ENCODE results near the gene TMEM179. TPM values are rescaled to one million over a fixed set of nuclear protein-coding genes. Genes with fewer than 3 reads are reported as not detected.

Gene TMEM179
- total and polyA plus RNA-seq, 10 of the 15 experiments (the other 5 are each of a cell fraction or from before 2014, with no cell fraction given) = not detected

DNA sequence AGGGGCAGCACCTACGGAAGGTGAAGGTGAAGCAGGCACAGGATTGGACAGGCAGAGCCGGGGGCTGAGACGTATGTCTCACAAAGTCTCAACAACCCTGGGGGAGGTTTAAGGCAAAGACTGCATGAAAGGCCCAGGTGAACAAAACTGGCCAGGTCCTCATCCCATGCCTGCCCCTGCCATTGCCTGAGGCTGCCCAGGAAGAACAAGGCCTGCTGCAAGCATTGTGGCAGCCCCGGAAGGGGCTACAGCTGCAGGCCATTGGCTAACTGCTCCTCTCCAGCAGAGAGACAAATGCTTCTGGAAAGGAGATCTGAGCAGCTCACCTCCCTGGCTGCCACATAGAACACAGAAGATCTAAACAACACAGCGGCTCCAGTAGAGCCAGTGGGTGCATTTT is 20.4 kb upstream of the TMEM179 start:
- H3K4me2 ChIP-seq (ENCODE audit: control insufficient read depth, insufficient read depth) = no peak overlapping the region
- H3K79me2 ChIP-seq (ENCODE audit: control insufficient read depth, insufficient read depth, low read length) = no peaks in the 10 kb centered on the region
- ATAC-seq (no peak), DNase-seq (ENCODE audit: low read depth, low spot score) (no peak), FAIRE-seq (no peak)
- TF ChIP-seq CBX3 (IDR thresholded peaks at IDR 0.05; ENCODE audit: borderline replicate concordance, low read depth) (no peak), ZSCAN29 (IDR thresholded peaks at IDR 0.05) (no peak), MEF2A (IDR thresholded peaks at IDR 0.05; ENCODE audit: insufficient read depth, low read depth, low read length) (no peak), SUZ12 (IDR thresholded peaks at IDR 0.05; ENCODE audit: unreplicated experiment) (no peak), ETV6 (conservative IDR thresholded peaks at IDR 0.05 in 1 of 2, IDR thresholded peaks at IDR 0.05 in 1 of 2; ENCODE audit: borderline replicate concordance in 1 of 2, low read depth in 1 of 2) (no peak), ESRRA (IDR thresholded peaks at IDR 0.05; ENCODE audit: low read length) (no peak), FOXM1 (IDR thresholded peaks at IDR 0.05; ENCODE audit: low read depth, low read length) (no peak)
- TF ChIP-seq, protein P1, sequence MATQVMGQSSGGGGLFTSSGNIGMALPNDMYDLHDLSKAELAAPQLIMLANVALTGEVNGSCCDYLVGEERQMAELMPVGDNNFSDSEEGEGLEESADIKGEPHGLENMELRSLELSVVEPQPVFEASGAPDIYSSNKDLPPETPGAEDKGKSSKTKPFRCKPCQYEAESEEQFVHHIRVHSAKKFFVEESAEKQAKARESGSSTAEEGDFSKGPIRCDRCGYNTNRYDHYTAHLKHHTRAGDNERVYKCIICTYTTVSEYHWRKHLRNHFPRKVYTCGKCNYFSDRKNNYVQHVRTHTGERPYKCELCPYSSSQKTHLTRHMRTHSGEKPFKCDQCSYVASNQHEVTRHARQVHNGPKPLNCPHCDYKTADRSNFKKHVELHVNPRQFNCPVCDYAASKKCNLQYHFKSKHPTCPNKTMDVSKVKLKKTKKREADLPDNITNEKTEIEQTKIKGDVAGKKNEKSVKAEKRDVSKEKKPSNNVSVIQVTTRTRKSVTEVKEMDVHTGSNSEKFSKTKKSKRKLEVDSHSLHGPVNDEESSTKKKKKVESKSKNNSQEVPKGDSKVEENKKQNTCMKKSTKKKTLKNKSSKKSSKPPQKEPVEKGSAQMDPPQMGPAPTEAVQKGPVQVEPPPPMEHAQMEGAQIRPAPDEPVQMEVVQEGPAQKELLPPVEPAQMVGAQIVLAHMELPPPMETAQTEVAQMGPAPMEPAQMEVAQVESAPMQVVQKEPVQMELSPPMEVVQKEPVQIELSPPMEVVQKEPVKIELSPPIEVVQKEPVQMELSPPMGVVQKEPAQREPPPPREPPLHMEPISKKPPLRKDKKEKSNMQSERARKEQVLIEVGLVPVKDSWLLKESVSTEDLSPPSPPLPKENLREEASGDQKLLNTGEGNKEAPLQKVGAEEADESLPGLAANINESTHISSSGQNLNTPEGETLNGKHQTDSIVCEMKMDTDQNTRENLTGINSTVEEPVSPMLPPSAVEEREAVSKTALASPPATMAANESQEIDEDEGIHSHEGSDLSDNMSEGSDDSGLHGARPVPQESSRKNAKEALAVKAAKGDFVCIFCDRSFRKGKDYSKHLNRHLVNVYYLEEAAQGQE (IDR thresholded peaks at IDR 0.05; ENCODE audit: low read depth, low read length) = no peak
- ChIA-PET RAD21 (ENCODE audit: unreplicated experiment) (no interaction called here), SMC1A (ENCODE audit: uncharacterized antibody, unreplicated experiment) (no interaction called here), POLR2A (no interaction called here), CTCF (no interaction called here)
- no peak overlapping the region for H3K4me3 ChIP-seq
- peaks cover 2% of the 10 kb centered on the region; the same call in 2 of the 3 replicates for H3K9me3 ChIP-seq (replicated peaks; ENCODE audit: control insufficient read depth, insufficient read depth, low read length)
- in situ Hi-C loops (cut with MboI) (no loop called here), intact Hi-C loops (cut with micrococcal nuclease; ENCODE audit: unreplicated experiment) (no loop called here)
- H2AFZ ChIP-seq (ENCODE audit: control insufficient read depth, low read depth, low read length) = no peak overlapping the region
- no peaks in the 10 kb centered on the region for H3K36me3 ChIP-seq (ENCODE audit: control insufficient read depth in 2 of 2, insufficient read depth in 2 of 2, low read length in 1 of 2)
- H3K27me3 ChIP-seq (replicated peaks in 1 of 2; ENCODE audit: control insufficient read depth in 2 of 2, insufficient read depth in 2 of 2, low read length in 1 of 2) = peaks cover 0 to 3% of the 10 kb centered on the region in 2 experiments; a peak in 2 of 4 replicates
- H3K4me1 ChIP-seq (ENCODE audit: control insufficient read depth, insufficient read depth, low read length) = no peaks in the 10 kb centered on the region
- 55% methylated on average over 5 of the region's 5 CpGs for WGBS (ENCODE audit: insufficient coverage, insufficient replicate concordance, low lambda C conversion rate, missing lambda C conversion rate)
- no peak overlapping the region for H3K27ac ChIP-seq (ENCODE audit: control insufficient read depth, insufficient read depth)
- BruUV-seq (replicated peaks) = no TSS peak
- no peaks in the 10 kb centered on the region for H4K20me1 ChIP-seq (ENCODE audit: control insufficient read depth, insufficient read depth)
- no peak overlapping the region for H3K9ac ChIP-seq (ENCODE audit: control insufficient read depth, insufficient read depth, low read length)
